ENCODE data around the gene DLX6.

Gene DLX6

DNA sequence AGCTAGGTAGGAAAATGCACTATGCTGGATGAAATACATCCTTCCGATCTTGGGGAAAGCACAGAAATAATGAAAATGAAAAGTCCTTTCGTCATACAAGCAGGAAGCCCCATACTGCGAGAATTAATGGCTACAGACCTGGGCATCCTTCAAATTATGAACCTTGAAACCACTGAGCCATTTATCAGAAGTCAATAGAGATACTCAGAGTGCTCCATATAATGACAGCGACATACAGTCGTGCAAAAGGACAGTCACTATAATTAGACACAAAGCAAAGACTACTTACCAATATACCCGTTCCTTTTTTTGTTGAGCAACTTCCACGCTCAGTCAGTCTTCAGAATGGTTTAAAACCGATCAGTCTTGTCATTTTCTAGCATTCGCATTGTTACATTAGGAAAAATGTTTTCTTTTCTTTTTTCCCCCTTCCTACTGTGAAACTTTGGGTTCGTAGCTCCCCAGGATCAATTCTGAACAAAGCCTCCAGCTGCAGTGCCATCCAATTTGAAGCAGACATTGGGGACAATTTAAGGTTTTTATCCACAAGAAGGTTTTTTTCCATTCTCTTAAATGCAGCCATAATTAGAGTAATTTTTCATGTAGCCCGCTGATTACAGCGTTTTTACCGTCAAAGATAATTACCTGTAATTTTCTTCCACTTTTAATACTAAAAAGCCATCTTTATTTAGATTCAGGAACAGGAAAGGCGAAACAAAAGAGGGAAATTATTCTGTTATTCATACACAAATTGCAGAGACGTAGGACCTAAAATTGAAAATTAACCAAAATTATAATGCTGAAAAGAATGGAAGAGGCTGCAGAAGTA is 6.4 kb downstream of the DLX6 start:
- no peak for DNase-seq

GRCh38 chr7:97012365-97013133 is 7.2 kb downstream of the DLX6 start:
- DNase-seq = no peak

DNA sequence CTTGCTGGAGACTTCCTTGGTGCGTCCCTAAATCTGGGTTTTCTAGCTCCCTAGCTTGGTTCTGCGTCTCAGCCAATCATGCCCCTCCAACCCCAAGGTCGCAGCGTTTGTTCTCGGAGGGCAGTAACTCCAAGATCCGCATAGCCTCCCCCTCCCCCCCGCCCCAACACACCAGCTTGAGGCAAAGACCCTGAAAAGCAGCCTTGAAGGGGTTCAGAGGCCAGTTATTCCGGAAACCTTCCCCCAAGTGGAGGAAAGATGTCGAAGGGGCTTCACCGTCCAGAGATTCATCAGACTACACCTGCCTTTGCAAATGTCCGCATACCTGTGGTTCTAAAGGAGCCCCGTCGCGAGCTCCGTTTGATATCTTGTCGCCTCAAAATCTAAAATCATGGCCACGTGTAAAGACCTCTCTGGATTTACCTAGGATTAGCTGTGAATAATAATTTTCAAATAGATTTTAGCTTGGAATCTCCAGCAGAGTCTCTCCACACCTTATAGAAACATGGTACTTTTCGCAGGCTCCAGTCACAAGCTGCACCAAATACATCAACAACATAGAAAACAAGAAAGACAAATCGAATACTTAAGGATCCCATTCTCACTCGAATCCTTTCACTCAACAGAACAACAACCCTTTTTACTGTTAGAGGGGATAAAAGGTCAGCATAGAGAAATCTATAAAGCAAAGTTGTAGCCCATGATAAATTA is 7.9 kb downstream of the DLX6 start:
- no peak for DNase-seq

- no peak for DNase-seq
These were observed 8.4 kb downstream of the DLX6 start for GRCh38 chr7:97013845-97014134.

DNA sequence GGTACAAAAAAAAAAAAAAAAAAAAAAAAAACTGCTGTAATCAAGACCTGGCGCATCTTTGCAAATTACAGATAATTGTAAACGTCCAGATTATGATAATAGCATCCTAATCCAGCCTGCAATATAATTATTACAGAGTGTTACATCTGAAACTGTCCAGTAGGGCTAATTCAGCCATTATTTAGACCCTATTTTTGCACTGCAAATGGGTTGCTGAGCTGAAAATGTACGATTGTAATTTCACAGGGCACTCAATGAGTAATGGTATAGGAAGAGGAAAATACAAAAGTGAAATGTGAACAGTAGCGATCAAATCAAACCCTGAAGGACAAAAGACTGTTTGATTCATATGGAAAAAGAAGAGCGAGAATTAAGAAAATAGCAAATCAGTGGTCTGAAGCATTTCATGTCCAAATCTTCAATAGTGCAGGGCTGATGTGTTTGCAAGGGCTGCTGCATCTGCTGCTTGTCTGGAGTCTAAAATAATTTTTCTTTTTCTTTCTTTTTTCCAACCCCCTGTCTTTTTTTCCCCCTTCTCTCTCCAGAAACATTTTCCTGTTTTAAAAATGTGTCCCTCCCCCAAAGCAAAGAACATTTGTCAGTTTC is 8.9 kb downstream of the DLX6 start:
- DNase-seq = no peak

- DNase-seq = no peak
These were observed 9.9 kb downstream of the DLX6 start for GRCh38 chr7:97015279-97015678.

DNA sequence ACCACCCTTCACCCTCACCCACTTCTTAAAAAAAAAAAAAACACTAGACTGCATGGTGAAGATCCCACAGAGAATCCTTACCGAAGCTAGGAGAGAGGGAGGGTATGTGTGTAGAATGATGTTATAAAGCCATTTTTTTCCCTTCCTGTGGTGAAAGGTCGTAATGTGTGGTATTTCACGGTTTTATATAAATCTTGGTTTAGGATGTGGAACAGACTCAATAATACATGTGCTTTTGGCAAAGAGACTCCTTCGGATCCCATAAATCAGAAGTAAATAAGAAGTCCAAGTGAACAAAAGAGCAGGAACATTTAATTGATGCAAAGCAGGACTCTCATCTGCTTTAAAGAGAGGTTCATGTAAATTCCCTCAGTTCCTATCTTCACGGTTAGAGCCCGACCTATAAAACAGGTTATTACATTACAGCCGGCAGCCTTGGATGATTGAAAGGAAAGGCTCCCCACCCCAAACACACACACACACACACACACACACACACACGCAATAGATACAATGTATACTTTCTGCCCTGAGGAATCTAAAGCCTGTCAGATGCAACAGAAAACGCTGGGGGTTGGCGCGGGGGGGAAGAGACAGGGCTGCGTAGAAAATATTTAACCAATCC is 10.5 kb downstream of the DLX6 start:
- DNase-seq = peak; percentile 89 to 90

- DNase-seq = peak; percentile 38 to 88
These were observed 11.2 kb downstream of the DLX6 start for GRCh38 chr7:97016381-97017191.

DNA sequence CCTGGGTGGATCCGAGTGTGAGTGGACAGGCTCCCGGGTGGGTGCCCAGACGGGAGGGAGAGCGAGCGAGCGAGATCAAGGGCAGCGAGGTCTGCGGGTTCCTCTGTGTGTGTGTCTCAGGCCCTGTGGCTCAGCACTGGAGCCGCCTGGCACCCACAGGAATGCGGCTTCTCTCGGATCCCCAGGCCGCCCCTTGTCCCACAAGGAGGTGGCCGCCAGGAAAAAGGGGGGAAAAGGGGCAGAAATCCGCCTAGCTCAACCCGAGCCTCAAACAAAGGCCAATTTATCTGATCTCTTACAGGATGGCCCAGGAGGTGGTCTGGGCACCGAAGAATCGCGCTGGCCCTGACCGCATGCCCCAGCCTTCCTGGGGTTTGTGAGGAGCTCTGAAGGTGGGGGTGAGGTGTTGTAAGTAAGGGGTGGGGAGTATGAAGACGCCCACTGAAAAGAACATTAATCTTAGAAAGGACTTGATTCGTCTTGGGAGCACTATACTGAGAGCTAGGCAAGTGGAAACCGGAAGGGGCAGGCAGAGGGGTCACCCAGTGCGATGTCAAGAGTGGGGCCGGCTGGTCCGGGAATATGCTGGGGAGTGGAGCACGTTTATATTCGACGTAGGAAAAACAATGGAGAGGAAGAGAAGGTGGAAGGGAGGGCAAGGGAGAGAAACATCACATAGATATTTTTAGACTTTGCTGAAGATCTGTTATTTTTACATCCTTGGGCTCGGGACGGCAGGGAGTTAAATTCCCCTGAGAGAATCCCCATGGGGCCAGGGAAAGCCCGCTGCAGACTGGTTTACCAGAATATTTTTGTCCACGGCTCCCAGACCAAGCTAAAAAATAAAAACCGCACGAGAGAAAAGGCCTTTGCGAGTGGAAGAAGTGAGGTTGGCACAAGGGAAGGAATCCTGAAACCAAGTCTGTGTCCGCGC is 12.1 kb downstream of the DLX6 start:
- DNase-seq = no peak

- no peak for DNase-seq
These were observed 12.8 kb downstream of the DLX6 start for GRCh38 chr7:97018126-97018601.

GRCh38 chr7:97018791-97019531 is 13.6 kb downstream of the DLX6 start:
- no peak for DNase-seq

DNA sequence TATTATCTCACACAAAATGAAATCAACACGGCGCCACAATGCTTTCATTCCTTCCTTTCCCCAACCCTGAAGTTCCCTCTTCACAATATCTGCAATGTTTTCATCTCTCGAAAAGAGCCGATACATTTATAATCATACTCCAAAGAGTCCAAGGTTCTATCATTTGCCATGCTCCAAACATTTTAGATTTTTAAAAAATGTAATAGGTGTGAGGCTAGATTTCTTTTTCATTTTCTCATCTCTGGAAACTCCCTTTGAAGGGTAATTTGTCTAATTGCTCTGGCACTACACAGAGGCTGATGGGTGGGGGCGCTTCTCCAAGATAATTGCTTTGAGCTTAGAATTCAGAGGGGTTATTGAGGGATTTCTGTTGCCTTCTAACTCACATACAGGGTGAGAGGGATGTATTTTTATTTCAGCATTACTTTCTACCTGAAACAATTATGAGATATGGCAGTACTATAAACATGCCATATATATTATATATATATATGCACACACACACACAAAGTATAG is 14.4 kb downstream of the DLX6 start:
- no peak for DNase-seq

DNA sequence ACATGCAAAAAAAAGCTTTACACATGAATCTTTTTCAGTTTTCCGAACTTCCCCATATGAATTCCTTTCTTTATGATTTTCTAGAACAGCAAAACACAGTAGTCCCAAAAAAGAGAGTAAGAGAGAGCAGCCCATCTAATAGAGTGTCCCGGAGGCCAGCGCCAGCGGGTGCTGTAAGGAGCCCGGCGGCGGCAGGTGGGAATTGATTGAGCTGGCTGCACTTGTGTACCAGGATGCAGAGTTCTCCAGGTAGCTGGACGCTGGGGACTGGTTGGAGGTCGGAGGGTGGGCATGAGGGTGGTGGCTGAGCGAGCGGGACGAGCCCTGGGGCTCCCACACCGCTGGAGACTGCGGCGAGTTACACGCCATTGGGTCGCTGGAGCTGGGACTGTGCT is 15.2 kb downstream of the DLX6 start:
- no peak for DNase-seq

GRCh38 chr7:97020996-97021746 is 15.8 kb downstream of the DLX6 start:
- DNase-seq = no peak

DNA sequence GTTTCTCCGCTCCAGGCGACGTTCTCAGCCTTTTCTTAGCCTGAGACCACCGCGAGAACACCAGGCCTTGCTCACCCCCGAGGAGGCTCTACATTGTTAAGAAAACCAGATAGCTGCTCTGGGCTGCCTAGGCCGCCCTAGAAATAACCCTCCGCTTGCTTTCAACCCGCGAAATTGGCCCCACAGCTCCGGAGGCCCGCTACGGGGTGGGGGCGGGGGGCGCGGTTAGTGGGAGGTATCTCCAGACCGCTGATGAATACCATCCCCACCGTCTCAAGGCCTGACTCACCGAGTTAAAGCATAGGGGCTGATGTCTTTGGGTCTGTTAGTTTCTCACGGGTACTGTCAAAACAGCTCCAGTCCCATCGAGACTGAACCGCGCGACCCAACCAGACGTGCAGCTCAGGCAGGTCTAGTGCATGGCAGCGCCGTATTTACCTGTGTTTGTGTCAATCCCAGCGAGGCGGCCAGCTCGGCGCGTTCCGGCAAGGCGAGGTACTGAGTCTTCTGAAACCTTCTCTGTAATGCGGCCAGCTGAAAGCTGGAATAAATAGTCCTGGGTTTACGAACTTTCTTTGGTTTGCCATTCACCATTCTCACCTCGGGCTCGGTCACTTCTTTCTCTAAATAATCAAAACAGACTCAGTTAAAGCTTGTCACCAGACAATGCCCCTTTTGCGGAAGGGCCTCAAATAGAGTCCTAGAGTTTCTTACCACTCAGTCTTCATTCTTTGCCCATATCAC is 16.6 kb downstream of the DLX6 start:
- DNase-seq = no peak

GRCh38 chr7:97022491-97023306 is 17.3 kb downstream of the DLX6 start:
- DNase-seq = no peak

Data from NCI-H526 (cell line).